HCT116 (cell line): ENCODE measurements around the gene SAMD9L. TPM values are rescaled to one million over a fixed set of nuclear protein-coding genes. Genes with fewer than 3 reads are reported as not detected.

Experiments
- ATAC-seq: fragments of 200-7000 bp; cut with Tn5 transposase; 2 replicates; pipeline ENCODE4 v1.9.1; 2020; ENCODE audit warnings: mild to moderate bottlenecking, moderate library complexity
- BruUV-seq: library from RNA; stranded (reverse); fragments of 400-500 nt; replicated peaks from 2 replicates; lab custom pipeline; 2021; lab: Mats Ljungman, UMichigan
- CTCF ChIA-PET: fragments of 300-600 bp; sonication (Branson Sonifier 250); formaldehyde crosslinking; loops from one replicate; lab custom pipeline; 2021; ENCODE audit warnings: antibody characterized with exemption; lab: Charles Lee
- POLR2A ChIA-PET: fragments of 300-600, 350-600 bp; sonication (Branson Sonifier 250); formaldehyde crosslinking; loops from one replicate; lab custom pipeline; 2021; ENCODE audit warnings: antibody characterized with exemption; lab: Charles Lee
- RAD21 ChIA-PET, 2 experiments: fragments of 300-600 bp; sonication (Branson Sonifier 250); formaldehyde crosslinking; loops; one replicate each; lab custom pipeline; 2023; ENCODE audit warnings: low total read pairs in 2 of 2; ENCODE audit not compliant: uncharacterized antibody in 2 of 2, unreplicated experiment in 2 of 2, low non-redundant PET in 1 of 2; lab: Charles Lee
- DNase-seq: peaks from one replicate; pipeline ENCODE4 v3.0.0-alpha.2; 2010; ENCODE audit warnings: low read depth, low spot score
- H2AFZ ChIP-seq: fragments of 200-600 bp; shearing (Covaris generic), sonication (generic); 2 replicates; pipeline ENCODE4 v1.6.1; 2017; ENCODE audit warnings: low read depth, mixed run types, mixed read lengths, antibody characterized with exemption, low read length; ENCODE audit not compliant: poor library complexity, severe bottlenecking
- H3K27ac ChIP-seq: 2 replicates; pipeline ENCODE4 v1.5.1; 2012; ENCODE audit warnings: low read depth, low read length
- H3K27me3 ChIP-seq: fragments of 200-600 bp; sonication (generic); 2 replicates; pipeline ENCODE4 v1.6.1; 2016; ENCODE audit warnings: mixed run types, low read length, mixed read lengths; ENCODE audit not compliant: insufficient read depth
- H3K36me3 ChIP-seq, 2 experiments: fragments of 200-500 bp in 1 of 2; fragments of 200-600 bp in 1 of 2; sonication (Bioruptor generic) in 1 of 2; sonication (generic) in 1 of 2; 2 replicates each; pipeline versions ENCODE4 v1.5.1 to v1.6.1; 2014 to 2016; ENCODE audit warnings: low read length in 2 of 2, inconsistent platforms in 1 of 2, mixed read lengths in 1 of 2, mixed run types in 1 of 2; ENCODE audit not compliant: insufficient read depth in 2 of 2, control insufficient read depth in 1 of 2
- H3K4me1 ChIP-seq, 2 experiments: fragments of 200-600 bp in 1 of 2; sonication (generic) in 1 of 2; 2 replicates each; pipeline versions ENCODE4 v1.5.1 to v1.6.1; 2012 to 2017; ENCODE audit warnings: low read length in 2 of 2, inconsistent platforms in 1 of 2, mild to moderate bottlenecking in 1 of 2, mixed read lengths in 1 of 2, mixed run types in 1 of 2, moderate library complexity in 1 of 2; ENCODE audit not compliant: insufficient read depth in 2 of 2, control insufficient read depth in 1 of 2
- H3K4me2 ChIP-seq: fragments of 200-600 bp; sonication (generic); 2 replicates; pipeline ENCODE4 v1.6.1; 2017; ENCODE audit warnings: mixed run types, low read length, mixed read lengths
- H3K4me3 ChIP-seq, 2 experiments: fragments of 200-600 bp in 1 of 2; sonication (generic) in 1 of 2; replicated peaks in 1 of 2; 2 replicates each; pipeline ENCODE4 v1.5.1; 2011 to 2016; ENCODE audit warnings: low read length in 2 of 2, control low read depth in 1 of 2, low read depth in 1 of 2, mild to moderate bottlenecking in 1 of 2, mixed read lengths in 1 of 2, mixed run types in 1 of 2
- H3K79me2 ChIP-seq: fragments of 200-600 bp; sonication (generic); 2 replicates; pipeline ENCODE4 v1.6.1; 2017; ENCODE audit warnings: mild to moderate bottlenecking, mixed run types, low read length, moderate library complexity, mixed read lengths; ENCODE audit not compliant: insufficient read depth
- H3K9ac ChIP-seq: fragments of 200-600 bp; sonication (generic); 2 replicates; pipeline ENCODE4 v1.6.1; 2016; ENCODE audit warnings: low read length, mixed read lengths
- H3K9me2 ChIP-seq: fragments of 200-600 bp; sonication (generic), shearing (Covaris generic); 2 replicates; pipeline ENCODE4 v1.6.1; 2017; ENCODE audit warnings: mixed run types, mild to moderate bottlenecking, moderate library complexity; ENCODE audit not compliant: insufficient read depth
- H3K9me3 ChIP-seq, 2 experiments: fragments of 200-500 bp in 1 of 2; fragments of 200-600 bp in 1 of 2; sonication (Bioruptor generic) in 1 of 2; sonication (generic) in 1 of 2; 2 replicates each; pipeline ENCODE4 v1.6.1; 2014 to 2017; ENCODE audit warnings: low read length in 2 of 2, mixed read lengths in 2 of 2, inconsistent platforms in 1 of 2, low read depth in 1 of 2, mild to moderate bottlenecking in 1 of 2, mixed run types in 1 of 2, moderate library complexity in 1 of 2; ENCODE audit not compliant: control insufficient read depth in 1 of 2, insufficient read depth in 1 of 2
- H4K20me1 ChIP-seq: fragments of 200-600 bp; sonication (generic), shearing (Covaris generic); 2 replicates; pipeline ENCODE4 v1.6.1; 2017; ENCODE audit warnings: mixed run types, mild to moderate bottlenecking, moderate library complexity; ENCODE audit not compliant: insufficient read depth
- CBX3 ChIP-seq: IDR thresholded peaks from 2 replicates; pipeline ENCODE4 v1.6.1; 2012; ENCODE audit warnings: low read depth
- EGR1 ChIP-seq: IDR thresholded peaks from 2 replicates; pipeline ENCODE4 v1.6.1; 2012; ENCODE audit warnings: low read depth
- FOSL1 ChIP-seq: IDR thresholded peaks from 2 replicates; pipeline ENCODE4 v1.6.1; 2012; ENCODE audit warnings: low read depth
- JUND ChIP-seq: IDR thresholded peaks from 2 replicates; pipeline ENCODE4 v1.6.1; 2012
- POLR2AphosphoS5 ChIP-seq: IDR thresholded peaks from 2 replicates; pipeline ENCODE4 v1.6.1; 2011; ENCODE audit warnings: mild to moderate bottlenecking, low read depth, low read length, moderate library complexity
- RAD21 ChIP-seq: IDR thresholded peaks from 2 replicates; pipeline ENCODE4 v1.6.1; 2012; ENCODE audit warnings: low read depth, mild to moderate bottlenecking
- SIN3A ChIP-seq: IDR thresholded peaks from 2 replicates; pipeline ENCODE4 v1.6.1; 2012; ENCODE audit warnings: low read depth
- SRF ChIP-seq: IDR thresholded peaks from 2 replicates; pipeline ENCODE4 v1.6.1; 2012; ENCODE audit warnings: low read depth
- TCF7L2 ChIP-seq: IDR thresholded peaks from 2 replicates; pipeline ENCODE4 v1.7.0; 2011; ENCODE audit warnings: borderline replicate concordance, inconsistent platforms; ENCODE audit not compliant: insufficient read depth, insufficient read length; ENCODE audit errors: extremely low read depth
- intact Hi-C: fragments of 100-400 bp; cut with micrococcal nuclease; formaldehyde crosslinking; loops from 2 replicates; pipeline ENCODE4 v1.10.0; 2022
- total RNA-seq: library from RNA; stranded (reverse); gene quantifications from one replicate; pipeline ENCODE4 v1.2.1, GENCODE V29; 2021; ENCODE audit not compliant: unreplicated experiment
- TF ChIP-seq, protein P1 (sequence below): IDR thresholded peaks from 2 replicates; pipeline ENCODE4 v1.6.1; 2012; ENCODE audit warnings: low read depth
- TF ChIP-seq, protein P2 (sequence below): IDR thresholded peaks from 2 replicates; pipeline ENCODE4 v1.6.1; 2012
- TF ChIP-seq, protein P3 (sequence below), 3 experiments: fragments of 200-600 bp in 1 of 3; sonication (generic) in 1 of 3; IDR thresholded peaks in 2 of 3; conservative IDR thresholded peaks in 1 of 3; 2 replicates each; pipeline ENCODE4 v1.5.1; 2012 to 2017; ENCODE audit warnings: low read depth in 2 of 3, low read length in 2 of 3, antibody characterized with exemption in 1 of 3, borderline replicate concordance in 1 of 3, control low read depth in 1 of 3, mild to moderate bottlenecking in 1 of 3, mixed read lengths in 1 of 3, mixed run types in 1 of 3, moderate library complexity in 1 of 3; ENCODE audit not compliant: insufficient read depth in 1 of 3
- TF ChIP-seq, protein P4 (sequence below): IDR thresholded peaks from 2 replicates; pipeline ENCODE4 v1.6.1; 2011; ENCODE audit warnings: mild to moderate bottlenecking, low read length, moderate library complexity; ENCODE audit not compliant: insufficient replicate concordance; ENCODE audit errors: extremely low read depth
- TF ChIP-seq, protein P5 (sequence below): IDR thresholded peaks from 2 replicates; pipeline ENCODE4 v1.6.1; 2012

SAMD9L gene
- total RNA-seq, 1 experiment from 2014 or later: 0.15 TPM

DNA sequence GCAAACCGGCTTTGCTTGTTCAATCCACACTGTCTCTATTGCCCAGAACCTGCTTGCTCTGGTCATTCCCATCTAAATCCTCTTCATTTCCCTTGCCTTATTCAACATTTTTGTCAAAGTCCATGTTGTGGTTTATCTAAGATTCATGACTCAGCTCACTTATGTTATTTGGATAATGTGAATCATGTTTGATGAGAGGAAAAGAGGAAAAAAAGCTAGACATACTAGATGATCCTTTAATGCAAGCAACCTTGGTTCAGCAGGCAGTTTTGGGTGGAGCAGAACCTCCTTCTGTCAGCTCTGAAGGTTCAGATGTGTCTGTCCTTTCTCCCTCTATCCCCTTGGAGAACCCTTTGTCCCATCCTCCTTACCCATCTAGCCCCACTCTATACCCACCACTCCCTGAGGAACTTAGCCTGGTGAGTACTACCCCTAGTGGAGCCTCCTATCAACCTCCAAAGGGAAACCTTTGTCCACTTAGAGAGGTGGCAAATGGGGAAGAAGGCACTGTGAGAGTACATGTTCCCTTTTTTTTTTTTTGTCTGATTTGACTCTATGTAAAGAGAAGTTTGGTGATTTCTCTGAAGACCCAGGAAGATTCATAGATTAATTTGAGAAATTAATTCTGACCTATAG lies 2.1 kb upstream of the SAMD9L start (continued):
- TF ChIP-seq SIN3A: no peak
- TF ChIP-seq, all 23 proteins: peak for 0

DNA sequence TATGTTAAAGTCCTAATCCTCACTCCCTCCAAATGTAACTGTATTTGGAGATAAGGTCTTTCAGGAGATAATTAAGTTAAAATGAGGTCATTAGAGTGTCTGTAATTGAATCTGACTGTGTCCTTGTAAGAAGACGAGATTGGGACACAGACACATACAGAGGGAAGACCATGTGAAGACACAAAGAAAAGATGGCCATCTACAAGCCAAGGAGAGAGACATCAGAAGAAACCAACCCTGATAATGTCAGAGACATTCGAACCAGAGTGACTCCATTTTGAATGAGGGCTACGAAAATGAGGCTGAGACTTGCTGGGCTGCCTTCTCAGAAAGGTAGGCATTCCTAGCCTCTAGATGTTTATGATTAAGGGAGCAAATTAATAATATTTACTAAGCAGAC lies 542 bp upstream of the SAMD9L start:
- ATAC-seq: no peak
- H3K27ac ChIP-seq: no peak overlapping the region

More for the DNA sequence above, 542 bp upstream of the SAMD9L start:
- intact Hi-C loops: no loop called here
- ChIA-PET CTCF (no interaction called here), RAD21 (no interaction called here), POLR2A (no interaction called here)
- Histone ChIP-seq H3K9me2 (no peaks in the 10 kb centered on the region; the same call in none of the 2 replicates), H4K20me1 (no peaks in the 10 kb centered on the region), H3K27me3 (no peaks in the 10 kb centered on the region), H3K79me2 (no peaks in the 10 kb centered on the region), H3K4me2 (no peak overlapping the region), H3K4me1 (no peaks in the 10 kb centered on the region), H3K9ac (no peak overlapping the region), H3K36me3 (no peaks in the 10 kb centered on the region), H3K9me3 (no peaks in the 10 kb centered on the region), H3K4me3 (no peak overlapping the region), H2AFZ (no peak overlapping the region)
- no peak for DNase-seq
- no TSS peak for BruUV-seq
- TF ChIP-seq, protein P1, sequence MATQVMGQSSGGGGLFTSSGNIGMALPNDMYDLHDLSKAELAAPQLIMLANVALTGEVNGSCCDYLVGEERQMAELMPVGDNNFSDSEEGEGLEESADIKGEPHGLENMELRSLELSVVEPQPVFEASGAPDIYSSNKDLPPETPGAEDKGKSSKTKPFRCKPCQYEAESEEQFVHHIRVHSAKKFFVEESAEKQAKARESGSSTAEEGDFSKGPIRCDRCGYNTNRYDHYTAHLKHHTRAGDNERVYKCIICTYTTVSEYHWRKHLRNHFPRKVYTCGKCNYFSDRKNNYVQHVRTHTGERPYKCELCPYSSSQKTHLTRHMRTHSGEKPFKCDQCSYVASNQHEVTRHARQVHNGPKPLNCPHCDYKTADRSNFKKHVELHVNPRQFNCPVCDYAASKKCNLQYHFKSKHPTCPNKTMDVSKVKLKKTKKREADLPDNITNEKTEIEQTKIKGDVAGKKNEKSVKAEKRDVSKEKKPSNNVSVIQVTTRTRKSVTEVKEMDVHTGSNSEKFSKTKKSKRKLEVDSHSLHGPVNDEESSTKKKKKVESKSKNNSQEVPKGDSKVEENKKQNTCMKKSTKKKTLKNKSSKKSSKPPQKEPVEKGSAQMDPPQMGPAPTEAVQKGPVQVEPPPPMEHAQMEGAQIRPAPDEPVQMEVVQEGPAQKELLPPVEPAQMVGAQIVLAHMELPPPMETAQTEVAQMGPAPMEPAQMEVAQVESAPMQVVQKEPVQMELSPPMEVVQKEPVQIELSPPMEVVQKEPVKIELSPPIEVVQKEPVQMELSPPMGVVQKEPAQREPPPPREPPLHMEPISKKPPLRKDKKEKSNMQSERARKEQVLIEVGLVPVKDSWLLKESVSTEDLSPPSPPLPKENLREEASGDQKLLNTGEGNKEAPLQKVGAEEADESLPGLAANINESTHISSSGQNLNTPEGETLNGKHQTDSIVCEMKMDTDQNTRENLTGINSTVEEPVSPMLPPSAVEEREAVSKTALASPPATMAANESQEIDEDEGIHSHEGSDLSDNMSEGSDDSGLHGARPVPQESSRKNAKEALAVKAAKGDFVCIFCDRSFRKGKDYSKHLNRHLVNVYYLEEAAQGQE: no peak
- no peak for TF ChIP-seq POLR2AphosphoS5
- TF ChIP-seq, protein P2, sequence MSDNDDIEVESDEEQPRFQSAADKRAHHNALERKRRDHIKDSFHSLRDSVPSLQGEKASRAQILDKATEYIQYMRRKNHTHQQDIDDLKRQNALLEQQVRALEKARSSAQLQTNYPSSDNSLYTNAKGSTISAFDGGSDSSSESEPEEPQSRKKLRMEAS: no peak
- TF ChIP-seq FOSL1: no peak
- TF ChIP-seq TCF7L2: no peak
- no peak for TF ChIP-seq EGR1
- no peak for TF ChIP-seq CBX3
- no peak for TF ChIP-seq RAD21
- TF ChIP-seq, protein P3, sequence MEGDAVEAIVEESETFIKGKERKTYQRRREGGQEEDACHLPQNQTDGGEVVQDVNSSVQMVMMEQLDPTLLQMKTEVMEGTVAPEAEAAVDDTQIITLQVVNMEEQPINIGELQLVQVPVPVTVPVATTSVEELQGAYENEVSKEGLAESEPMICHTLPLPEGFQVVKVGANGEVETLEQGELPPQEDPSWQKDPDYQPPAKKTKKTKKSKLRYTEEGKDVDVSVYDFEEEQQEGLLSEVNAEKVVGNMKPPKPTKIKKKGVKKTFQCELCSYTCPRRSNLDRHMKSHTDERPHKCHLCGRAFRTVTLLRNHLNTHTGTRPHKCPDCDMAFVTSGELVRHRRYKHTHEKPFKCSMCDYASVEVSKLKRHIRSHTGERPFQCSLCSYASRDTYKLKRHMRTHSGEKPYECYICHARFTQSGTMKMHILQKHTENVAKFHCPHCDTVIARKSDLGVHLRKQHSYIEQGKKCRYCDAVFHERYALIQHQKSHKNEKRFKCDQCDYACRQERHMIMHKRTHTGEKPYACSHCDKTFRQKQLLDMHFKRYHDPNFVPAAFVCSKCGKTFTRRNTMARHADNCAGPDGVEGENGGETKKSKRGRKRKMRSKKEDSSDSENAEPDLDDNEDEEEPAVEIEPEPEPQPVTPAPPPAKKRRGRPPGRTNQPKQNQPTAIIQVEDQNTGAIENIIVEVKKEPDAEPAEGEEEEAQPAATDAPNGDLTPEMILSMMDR (IDR thresholded peaks at IDR 0.05 in 2 of 3, conservative IDR thresholded peaks at IDR 0.05 in 1 of 3; ENCODE audit: borderline replicate concordance in 1 of 3, insufficient read depth in 1 of 3, low read depth in 2 of 3, low read length in 2 of 3): no peak
- no peak for TF ChIP-seq SRF
- TF ChIP-seq, protein P4, sequence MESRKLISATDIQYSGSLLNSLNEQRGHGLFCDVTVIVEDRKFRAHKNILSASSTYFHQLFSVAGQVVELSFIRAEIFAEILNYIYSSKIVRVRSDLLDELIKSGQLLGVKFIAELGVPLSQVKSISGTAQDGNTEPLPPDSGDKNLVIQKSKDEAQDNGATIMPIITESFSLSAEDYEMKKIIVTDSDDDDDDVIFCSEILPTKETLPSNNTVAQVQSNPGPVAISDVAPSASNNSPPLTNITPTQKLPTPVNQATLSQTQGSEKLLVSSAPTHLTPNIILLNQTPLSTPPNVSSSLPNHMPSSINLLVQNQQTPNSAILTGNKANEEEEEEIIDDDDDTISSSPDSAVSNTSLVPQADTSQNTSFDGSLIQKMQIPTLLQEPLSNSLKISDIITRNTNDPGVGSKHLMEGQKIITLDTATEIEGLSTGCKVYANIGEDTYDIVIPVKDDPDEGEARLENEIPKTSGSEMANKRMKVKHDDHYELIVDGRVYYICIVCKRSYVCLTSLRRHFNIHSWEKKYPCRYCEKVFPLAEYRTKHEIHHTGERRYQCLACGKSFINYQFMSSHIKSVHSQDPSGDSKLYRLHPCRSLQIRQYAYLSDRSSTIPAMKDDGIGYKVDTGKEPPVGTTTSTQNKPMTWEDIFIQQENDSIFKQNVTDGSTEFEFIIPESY: no peak
- TF ChIP-seq, protein P5, sequence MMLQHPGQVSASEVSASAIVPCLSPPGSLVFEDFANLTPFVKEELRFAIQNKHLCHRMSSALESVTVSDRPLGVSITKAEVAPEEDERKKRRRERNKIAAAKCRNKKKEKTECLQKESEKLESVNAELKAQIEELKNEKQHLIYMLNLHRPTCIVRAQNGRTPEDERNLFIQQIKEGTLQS: no peak
- TF ChIP-seq JUND: no peak
